K562 (cell line): ENCODE results near the gene DYNC2I2. TPM values are rescaled to one million over a fixed set of nuclear protein-coding genes. Genes with fewer than 3 reads are reported as not detected.

ENCODE experiments used
- BMI1 ChIP-seq: fragments of 150-350 bp; IDR thresholded peaks from 2 replicates; pipeline ENCODE4 v1.6.1; 2014; ENCODE audit warnings: low read length
- CREB1 ChIP-seq, 2 experiments: sonication (generic) in 1 of 2; formaldehyde crosslinking in 1 of 2; IDR thresholded peaks; 2 replicates each; pipeline versions ENCODE4 v1.6.1 to v1.8.0; 2012 to 2022; ENCODE audit warnings: inconsistent platforms in 1 of 2, mild to moderate bottlenecking in 1 of 2, missing genetic modification reagents in 1 of 2, moderate library complexity in 1 of 2
- CREB3 ChIP-seq: fragments of 450-650 bp; conservative IDR thresholded peaks from 2 replicates; pipeline ENCODE4 v1.6.1; 2016; ENCODE audit warnings: missing genetic modification characterization, low read depth, mild to moderate bottlenecking, missing compliant biosample characterization, moderate library complexity
- CSDE1 ChIP-seq, 2 experiments: fragments of 450-650 bp; IDR thresholded peaks; 2 replicates each; pipeline ENCODE4 v1.6.1; 2016; ENCODE audit warnings: mild to moderate bottlenecking in 1 of 2
- CTCFL ChIP-seq: IDR thresholded peaks from 2 replicates; pipeline ENCODE4 v1.6.1; 2011; ENCODE audit warnings: borderline replicate concordance, low read depth, mild to moderate bottlenecking, moderate library complexity, low read length; ENCODE audit not compliant: insufficient read depth, poor library complexity, severe bottlenecking
- ETS2 ChIP-seq: IDR thresholded peaks from 2 replicates; pipeline ENCODE4 v1.6.1; 2016; ENCODE audit warnings: borderline replicate concordance, missing genetic modification characterization, mild to moderate bottlenecking, moderate library complexity, missing compliant biosample characterization; ENCODE audit not compliant: poor library complexity, severe bottlenecking
- FOSL1 ChIP-seq: fragments of 200-800 bp; sonication (Bioruptor generic); conservative IDR thresholded peaks from 2 replicates; pipeline ENCODE4 v1.6.1; 2016; ENCODE audit warnings: missing genetic modification characterization, missing compliant biosample characterization
- FOXP1 ChIP-seq: sonication (generic); formaldehyde crosslinking; IDR thresholded peaks from 2 replicates; pipeline ENCODE4 v1.8.0; 2022; ENCODE audit warnings: mild to moderate bottlenecking, missing genetic modification reagents
- GTF2B ChIP-seq: IDR thresholded peaks from 2 replicates; pipeline ENCODE4 v1.6.1; 2011; ENCODE audit not compliant: insufficient read length; ENCODE audit errors: extremely low read depth
- HDGF ChIP-seq: fragments of 450-650 bp; IDR thresholded peaks from 2 replicates; pipeline ENCODE4 v1.6.1; 2016
- HNRNPL ChIP-seq: fragments of 200-400 bp; formaldehyde crosslinking; IDR thresholded peaks from 2 replicates; pipeline ENCODE4 v1.6.1; 2017; ENCODE audit warnings: low read depth, mild to moderate bottlenecking, low read length
- MECOM ChIP-seq: fragments of 250-450 bp; sonication (Bioruptor Pico); IDR thresholded peaks from 2 replicates; pipeline ENCODE4 v1.8.0; 2022; ENCODE audit warnings: inconsistent platforms
- PREB ChIP-seq: sonication (generic); formaldehyde crosslinking; IDR thresholded peaks from 2 replicates; pipeline ENCODE4 v1.8.1; 2023; ENCODE audit warnings: mild to moderate bottlenecking, missing genetic modification reagents
- RAD51 ChIP-seq: fragments of 450-650 bp; IDR thresholded peaks from 2 replicates; pipeline ENCODE4 v1.7.1; 2016; ENCODE audit warnings: low read depth, mild to moderate bottlenecking, borderline replicate concordance
- SNIP1 ChIP-seq: fragments of 450-650 bp; IDR thresholded peaks from 2 replicates; pipeline ENCODE4 v1.7.1; 2017; ENCODE audit warnings: low read depth, mild to moderate bottlenecking
- SRSF3 ChIP-seq: fragments of 200-400 bp; formaldehyde crosslinking; IDR thresholded peaks from 2 replicates; pipeline ENCODE4 v1.6.1; 2016; ENCODE audit warnings: mild to moderate bottlenecking, low read length, moderate library complexity; ENCODE audit not compliant: insufficient read depth
- STAG1 ChIP-seq: sonication (generic); formaldehyde crosslinking; IDR thresholded peaks from 2 replicates; pipeline ENCODE4 v1.5.0; 2020; ENCODE audit warnings: missing genetic modification reagents, borderline replicate concordance
- SUPT5H ChIP-seq: fragments of 450-650 bp; IDR thresholded peaks from 2 replicates; pipeline ENCODE4 v1.6.1; 2016
- TFE3 ChIP-seq: fragments of 450-650 bp; formaldehyde crosslinking; IDR thresholded peaks from 2 replicates; pipeline ENCODE4 v1.4.0; 2020; ENCODE audit warnings: mild to moderate bottlenecking, mixed read lengths
- ZNF695 ChIP-seq: fragments of 450-650 bp; formaldehyde crosslinking; IDR thresholded peaks from 2 replicates; pipeline ENCODE4 v1.4.0; 2020; ENCODE audit warnings: mild to moderate bottlenecking, moderate library complexity
- polyA plus RNA-seq, 8 experiments: library from polyadenylated mRNA; depleted of rRNA in 4 of 8; stranded (reverse) in 5 of 8; unstranded in 3 of 8; fragments of >200 nt; fragmentation: Nextera tagmentation in 2 of 8; fragmentation: Illumina TruSeq in 1 of 8; extraction: Ambion mirVana in 2 of 8; extraction: Trizol in 1 of 8; gene quantifications; 2 replicates each; pipeline versions ENCODE4 v1.2.1 to v1.2.3, GENCODE V29; 2011 to 2014; ENCODE audit warnings: inconsistent platforms in 1 of 8, missing spikeins in 1 of 8
- total RNA-seq, 7 experiments: library from RNA; depleted of rRNA in 6 of 7; stranded (reverse); fragments of >200 nt in 6 of 7; fragmentation: Illumina TruSeq in 2 of 7; extraction: Trizol in 2 of 7; gene quantifications; 2 replicates each; pipeline versions ENCODE4 v1.2.1 to v1.2.3, GENCODE V29; 2011 to 2021; ENCODE audit warnings: low replicate concordance in 1 of 7

DYNC2I2 gene
- total and polyA plus RNA-seq, 9 of the 15 experiments (the other 6 are each of a cell fraction or from before 2014, with no cell fraction given) = 1.5 to 249 (median 70.0) TPM

- no peak for TF ChIP-seq SRSF3
- peak; percentile 99 for TF ChIP-seq PREB (CRISPR knock-in tag)
- no peak for TF ChIP-seq MECOM (CRISPR knock-in tag)
- TF ChIP-seq ZNF695 = peak; percentile 57; the same call in 1 of the 2 replicates
- TF ChIP-seq TFE3 (CRISPR knock-in tag) = no peak
- no peak for TF ChIP-seq SNIP1
- peak; percentile 44; the same call in 1 of the 2 replicates for TF ChIP-seq RAD51
- TF ChIP-seq STAG1 (CRISPR knock-in tag) = no peak
- no peak; the same call in 1 of the 2 replicates for TF ChIP-seq FOXP1 (CRISPR knock-in tag)
- TF ChIP-seq BMI1 = peak; percentile 94
- TF ChIP-seq CREB3 (tag) = peak; percentile 96
- peak; percentile 85 for TF ChIP-seq SUPT5H
- peak; percentile 28 for TF ChIP-seq GTF2B
- peak; percentile 96 for TF ChIP-seq CREB1 (IDR thresholded peaks at IDR 0.05)
- peak; percentile 96 for TF ChIP-seq CREB1 (CRISPR knock-in tag; IDR thresholded peaks at IDR 0.05)
- TF ChIP-seq HNRNPL = peak; percentile 53; the same call in 1 of the 2 replicates
- no peak for TF ChIP-seq HDGF
- peak; percentile 18 for TF ChIP-seq ETS2
- TF ChIP-seq CSDE1 (IDR thresholded peaks at IDR 0.05) = peak in 1 of 2 experiments; percentile 100; a peak in 2 of 4 replicates
- TF ChIP-seq CTCFL = peak; percentile 69
- peak; percentile 78 for TF ChIP-seq FOSL1 (tag)
Observed at GRCh38 chr9:128656416-128657343, at the start of gene DYNC2I2 (continued).
